ENCODE measurements around the gene MIS18BP1. TPM values are rescaled to one million over a fixed set of nuclear protein-coding genes. Genes with fewer than 3 reads are reported as not detected.
"Not testable (repeated sequence)": the region's sequence is repeated elsewhere in the genome, so short reads cannot be mapped to it uniquely, and the experiment has no call there.

Gene MIS18BP1
- total RNA-seq, 2 experiments from 2014 or later, result 55.5 to 56.8 TPM

- intact Hi-C loops (cut with micrococcal nuclease), result no loop called here
- H3K4me1 Mint-ChIP-seq (ENCODE audit: low read depth), result peaks cover 14% of the 10 kb centered on the region
- H3K27ac Mint-ChIP-seq, result no peak overlapping the region
- DNase-seq, result no peak
- no peaks in the 10 kb centered on the region for H3K27me3 Mint-ChIP-seq (ENCODE audit: low read depth)
- peaks cover 57% of the 10 kb centered on the region for H3K36me3 Mint-ChIP-seq (ENCODE audit: low read depth)
- CTCF ChIA-PET, result no interaction called here
- H3K4me3 Mint-ChIP-seq, result no peak overlapping the region
- no peaks in the 10 kb centered on the region for H3K9me3 Mint-ChIP-seq
Measured at GRCh38 chr14:45227566-45227965, 25.4 kb downstream of the MIS18BP1 start.

- peaks cover 14% of the 10 kb centered on the region for H3K4me1 Mint-ChIP-seq (ENCODE audit: low read depth)
- H3K36me3 Mint-ChIP-seq (ENCODE audit: low read depth), result peaks cover 42% of the 10 kb centered on the region
- H3K4me3 Mint-ChIP-seq, result no peak overlapping the region
- H3K27ac Mint-ChIP-seq, result peak overlapping the region; percentile 8
- H3K9me3 Mint-ChIP-seq, result no peaks in the 10 kb centered on the region
- intact Hi-C loops (cut with micrococcal nuclease), result no loop called here
- DNase-seq, result no peak
- CTCF ChIA-PET, result interaction anchor here (1.7 kb wide), 1 partner anchor 31 kb away, joined by 3 read pairs; no protein-coding TSS in a partner anchor
- H3K27me3 Mint-ChIP-seq (ENCODE audit: low read depth), result no peaks in the 10 kb centered on the region
Measured at GRCh38 chr14:45222485-45223262, 30.3 kb downstream of the MIS18BP1 start.

GRCh38 chr14:45214341-45214740 lies 38.7 kb downstream of the MIS18BP1 start:
- H3K9me3 Mint-ChIP-seq; intact Hi-C loops (cut with micrococcal nuclease); H3K4me3 Mint-ChIP-seq; H3K27me3 Mint-ChIP-seq (ENCODE audit: low read depth); CTCF ChIA-PET; DNase-seq; H3K4me1 Mint-ChIP-seq (ENCODE audit: low read depth); H3K27ac Mint-ChIP-seq: not testable (repeated sequence)
- H3K36me3 Mint-ChIP-seq (ENCODE audit: low read depth), result peaks cover 32% of the 10 kb centered on the region

GRCh38 chr14:45213716-45214115 lies 39.3 kb downstream of the MIS18BP1 start:
- H3K4me3 Mint-ChIP-seq; H3K4me1 Mint-ChIP-seq (ENCODE audit: low read depth); H3K27ac Mint-ChIP-seq; H3K9me3 Mint-ChIP-seq; DNase-seq; CTCF ChIA-PET; H3K27me3 Mint-ChIP-seq (ENCODE audit: low read depth); intact Hi-C loops (cut with micrococcal nuclease): not testable (repeated sequence)
- H3K36me3 Mint-ChIP-seq (ENCODE audit: low read depth), result peaks cover 35% of the 10 kb centered on the region

- Mint-ChIP-seq H3K4me1 (ENCODE audit: low read depth) (no peaks in the 10 kb centered on the region), H3K27ac (no peak overlapping the region), H3K4me3 (no peak overlapping the region), H3K36me3 (ENCODE audit: low read depth) (peaks cover 25% of the 10 kb centered on the region), H3K9me3 (no peaks in the 10 kb centered on the region), H3K27me3 (ENCODE audit: low read depth) (no peaks in the 10 kb centered on the region)
- DNase-seq, result no peak
- CTCF ChIA-PET, result interaction anchor here (0.6 kb wide), 1 partner anchor 22 kb away, joined by 4 read pairs; no protein-coding TSS in a partner anchor
- intact Hi-C loops (cut with micrococcal nuclease), result no loop called here
Measured at GRCh38 chr14:45212231-45212630, 40.8 kb downstream of the MIS18BP1 start.

- Mint-ChIP-seq H3K9me3 (no peaks in the 10 kb centered on the region), H3K4me1 (ENCODE audit: low read depth) (no peaks in the 10 kb centered on the region), H3K36me3 (ENCODE audit: low read depth) (peaks cover 28% of the 10 kb centered on the region), H3K27ac (no peak overlapping the region), H3K4me3 (no peak overlapping the region), H3K27me3 (ENCODE audit: low read depth) (no peaks in the 10 kb centered on the region)
- CTCF ChIA-PET, result no interaction called here
- intact Hi-C loops (cut with micrococcal nuclease), result no loop called here
- DNase-seq, result no peak
Measured at GRCh38 chr14:45211295-45211694, 41.7 kb downstream of the MIS18BP1 start.

GRCh38 chr14:45210159-45210558 lies 42.8 kb downstream of the MIS18BP1 start:
- H3K9me3 Mint-ChIP-seq, result no peaks in the 10 kb centered on the region
- intact Hi-C loops (cut with micrococcal nuclease), result no loop called here

GRCh38 chr14:45204241-45204640 lies 48.8 kb downstream of the MIS18BP1 start:
- no peak overlapping the region for H3K27ac Mint-ChIP-seq
- H3K4me3 Mint-ChIP-seq, result no peak overlapping the region
- H3K36me3 Mint-ChIP-seq (ENCODE audit: low read depth), result peaks cover 20% of the 10 kb centered on the region
- H3K9me3 Mint-ChIP-seq, result no peaks in the 10 kb centered on the region
- DNase-seq, result no peak
- H3K4me1 Mint-ChIP-seq (ENCODE audit: low read depth), result peaks cover 3% of the 10 kb centered on the region
- intact Hi-C loops (cut with micrococcal nuclease), result no loop called here
- CTCF ChIA-PET, result no interaction called here
- H3K27me3 Mint-ChIP-seq (ENCODE audit: low read depth), result no peaks in the 10 kb centered on the region

More at GRCh38 chr14:45210159-45210558, 42.8 kb downstream of the MIS18BP1 start:
- DNase-seq, result no peak
- H3K36me3 Mint-ChIP-seq (ENCODE audit: low read depth), result peaks cover 30% of the 10 kb centered on the region
- H3K4me1 Mint-ChIP-seq (ENCODE audit: low read depth), result no peaks in the 10 kb centered on the region
- CTCF ChIA-PET, result no interaction called here
- H3K27me3 Mint-ChIP-seq (ENCODE audit: low read depth), result no peaks in the 10 kb centered on the region
- no peak overlapping the region for H3K27ac Mint-ChIP-seq
- no peak overlapping the region for H3K4me3 Mint-ChIP-seq

- intact Hi-C loops (cut with micrococcal nuclease), result loop anchor here (2.0 kb wide), 1 partner anchor 67 kb away; no protein-coding TSS in a partner anchor
- H3K4me3 Mint-ChIP-seq, result no peak overlapping the region
- H3K36me3 Mint-ChIP-seq (ENCODE audit: low read depth), result peaks cover 23% of the 10 kb centered on the region
- CTCF ChIA-PET, result interaction anchor here (0.6 to 0.7 kb wide), 2 partner anchors 39 to 66 kb away, joined by 3 to 5 read pairs; no protein-coding TSS in a partner anchor
- no peaks in the 10 kb centered on the region for H3K9me3 Mint-ChIP-seq
- DNase-seq, result peak; percentile 35
- H3K4me1 Mint-ChIP-seq (ENCODE audit: low read depth), result peaks cover 3% of the 10 kb centered on the region
- H3K27ac Mint-ChIP-seq, result no peak overlapping the region
- no peaks in the 10 kb centered on the region for H3K27me3 Mint-ChIP-seq (ENCODE audit: low read depth)
Measured at GRCh38 chr14:45201905-45202304, 51.1 kb downstream of the MIS18BP1 start.

- no peaks in the 10 kb centered on the region for H3K9me3 Mint-ChIP-seq
- no peak overlapping the region for H3K27ac Mint-ChIP-seq
- peaks cover 26% of the 10 kb centered on the region for H3K36me3 Mint-ChIP-seq (ENCODE audit: low read depth)
- no peaks in the 10 kb centered on the region for H3K27me3 Mint-ChIP-seq (ENCODE audit: low read depth)
- intact Hi-C loops (cut with micrococcal nuclease), result no loop called here
- peaks cover 14% of the 10 kb centered on the region for H3K4me1 Mint-ChIP-seq (ENCODE audit: low read depth)
- H3K4me3 Mint-ChIP-seq, result no peak overlapping the region
- no peak for DNase-seq
- CTCF ChIA-PET, result interaction anchor here (1.7 kb wide), 1 partner anchor 54 kb away, joined by 7 read pairs; the partner anchor contains the start of gene MIS18BP1
Measured at GRCh38 chr14:45199230-45199629, 53.8 kb downstream of the MIS18BP1 start.

- DNase-seq, result no peak
- CTCF ChIA-PET, result interaction anchor here (1.7 kb wide), 1 partner anchor 55 kb away, joined by 7 read pairs; the partner anchor contains the start of gene MIS18BP1
- Mint-ChIP-seq H3K27me3 (ENCODE audit: low read depth) (no peaks in the 10 kb centered on the region), H3K4me1 (ENCODE audit: low read depth) (peaks cover 13% of the 10 kb centered on the region), H3K4me3 (no peak overlapping the region), H3K27ac (no peak overlapping the region), H3K36me3 (ENCODE audit: low read depth) (peaks cover 26% of the 10 kb centered on the region), H3K9me3 (no peaks in the 10 kb centered on the region)
- intact Hi-C loops (cut with micrococcal nuclease), result no loop called here
Measured at GRCh38 chr14:45198551-45198950, 54.5 kb downstream of the MIS18BP1 start.

GRCh38 chr14:45194964-45195363 lies 58.0 kb downstream of the MIS18BP1 start:
- no peak overlapping the region for H3K27ac Mint-ChIP-seq
- H3K9me3 Mint-ChIP-seq, result no peaks in the 10 kb centered on the region
- no peak for DNase-seq
- no peak overlapping the region for H3K4me3 Mint-ChIP-seq
- peaks cover 13% of the 10 kb centered on the region for H3K4me1 Mint-ChIP-seq (ENCODE audit: low read depth)
- intact Hi-C loops (cut with micrococcal nuclease), result loop anchor here (2.0 kb wide), 1 partner anchor 58 kb away; the partner anchor contains the start of gene MIS18BP1
- CTCF ChIA-PET, result no interaction called here
- no peaks in the 10 kb centered on the region for H3K27me3 Mint-ChIP-seq (ENCODE audit: low read depth)
- H3K36me3 Mint-ChIP-seq (ENCODE audit: low read depth), result peaks cover 21% of the 10 kb centered on the region
